ENCODE measurements around the gene CARD8.
A peak's percentile ranks its signal among the peaks of the same experiment; 100 is the strongest.

The CARD8 gene

DNA sequence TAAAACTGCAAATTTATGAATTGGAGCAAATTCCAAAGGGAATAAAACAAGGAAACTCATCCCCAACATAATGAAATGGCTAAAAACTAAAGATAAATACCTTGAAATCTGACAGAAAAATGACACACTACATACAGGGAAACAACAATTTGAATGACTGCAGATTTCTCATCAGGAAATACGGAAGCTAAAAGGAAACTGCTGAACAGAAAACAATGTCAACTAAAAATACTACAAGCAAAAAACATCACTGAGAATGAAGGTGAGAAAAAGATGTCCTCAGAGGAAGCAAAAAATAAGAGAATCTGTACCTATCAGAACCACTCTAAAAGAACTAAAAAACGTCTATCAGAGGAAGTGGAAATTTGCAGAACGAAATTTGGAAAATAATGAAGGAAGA is 45.7 kb downstream of the CARD8 start:
- DNase-seq (no peak), ATAC-seq (no peak)

DNA sequence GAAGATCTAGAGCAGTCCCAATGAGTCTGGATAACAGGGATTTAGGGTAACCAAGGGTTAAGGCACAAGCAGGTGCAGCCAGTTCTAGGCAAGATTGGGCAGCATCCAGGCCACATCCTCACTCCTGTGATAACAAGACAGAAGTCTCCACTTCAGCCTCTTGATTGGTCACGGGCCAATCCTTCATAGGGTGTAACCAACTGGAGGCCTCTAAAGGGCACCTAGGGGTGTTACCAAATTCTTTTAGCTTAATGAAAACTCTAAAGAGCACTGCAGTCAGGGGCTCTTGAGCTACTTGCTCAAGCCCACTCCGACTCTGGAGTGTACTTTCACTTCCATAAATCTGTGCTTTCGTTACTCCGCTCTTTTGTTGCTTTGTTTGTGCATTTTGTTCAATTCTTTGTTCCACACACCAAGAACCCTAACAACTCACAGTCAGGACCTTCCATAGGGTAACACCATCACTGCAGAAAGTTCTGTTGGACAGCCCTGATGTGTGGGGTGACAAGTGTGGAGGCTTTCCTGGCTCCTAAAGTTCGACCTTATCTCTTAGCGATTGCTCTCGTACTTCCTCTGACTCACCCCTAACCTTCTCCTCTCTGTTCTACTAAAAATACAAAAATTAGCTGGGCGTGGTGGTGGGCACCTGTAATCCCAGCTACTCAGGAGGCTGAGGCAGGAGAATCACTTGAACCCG is 49.2 kb downstream of the CARD8 start:
- ATAC-seq (no peak), DNase-seq (no peak)

DNA sequence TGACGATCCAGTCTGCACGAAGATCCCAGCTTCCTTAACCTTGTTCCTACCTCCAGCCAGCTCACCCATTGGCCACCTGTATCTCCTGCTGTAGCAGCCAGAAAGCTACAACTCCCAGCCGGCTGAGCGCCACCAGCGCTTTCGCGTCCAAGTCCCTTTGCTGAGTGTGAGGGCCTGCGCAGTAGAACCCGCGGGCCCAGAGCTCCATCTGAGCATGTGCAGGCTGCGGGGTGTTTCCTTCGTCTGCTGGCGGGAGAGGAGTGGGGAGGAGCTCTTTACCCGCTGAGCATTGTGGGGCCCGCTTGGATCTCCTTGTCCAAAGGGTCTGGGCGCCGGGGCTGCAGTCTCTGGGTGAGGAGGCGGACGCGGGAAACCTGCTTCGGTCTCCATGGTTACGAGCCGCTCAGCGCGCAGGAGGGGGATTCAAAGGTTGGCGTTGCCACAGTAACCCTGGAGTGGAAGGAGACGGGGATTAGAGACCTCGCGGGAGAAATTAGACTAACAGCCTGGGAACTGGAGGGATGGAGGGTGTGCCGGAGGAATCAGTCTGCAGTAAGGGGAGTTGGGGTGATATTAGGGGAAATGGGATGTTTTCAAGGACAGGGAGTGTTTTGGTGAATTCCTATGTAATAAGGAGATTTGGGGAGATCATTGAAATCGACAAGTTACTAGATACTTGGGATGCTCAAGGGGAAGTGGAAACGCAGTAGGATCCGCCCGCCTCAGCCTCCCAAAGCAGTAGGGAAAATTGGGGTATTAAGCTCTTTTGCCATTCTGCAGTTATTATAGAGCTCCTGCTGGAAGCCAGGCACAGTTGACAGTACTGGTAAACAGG is 51.7 kb downstream of the CARD8 start:
- ATAC-seq (peak; percentile 99), DNase-seq (peak; percentile 93)

DNA sequence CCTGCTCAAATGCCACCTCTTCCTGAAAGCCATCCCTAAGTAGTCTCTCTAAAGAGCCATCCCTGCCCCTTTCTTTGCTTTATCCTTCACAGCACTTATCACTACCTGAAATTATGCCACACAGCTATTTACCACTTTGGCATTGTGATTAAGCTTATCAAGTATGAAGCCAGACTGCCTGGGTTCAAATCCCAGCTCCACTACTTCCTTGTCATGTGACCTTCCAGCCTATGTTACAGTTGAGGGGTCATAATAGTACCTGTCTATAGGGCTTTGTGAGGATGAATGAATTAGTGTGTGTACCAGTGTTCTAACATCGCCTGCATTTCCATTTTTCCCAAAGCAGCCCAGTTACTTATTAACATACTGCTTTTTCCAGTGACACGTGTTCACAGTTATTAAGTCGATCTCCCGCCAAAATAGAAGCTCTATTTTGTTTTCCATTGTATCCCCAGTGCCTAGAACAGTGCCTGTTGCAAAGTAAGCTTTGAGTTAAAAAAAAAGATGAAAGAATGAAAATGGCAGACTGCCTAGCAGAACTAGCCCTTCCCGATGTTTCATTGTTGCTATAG is 52.4 kb downstream of the CARD8 start:
- DNase-seq (peak; percentile 26), ATAC-seq (no peak)

DNA sequence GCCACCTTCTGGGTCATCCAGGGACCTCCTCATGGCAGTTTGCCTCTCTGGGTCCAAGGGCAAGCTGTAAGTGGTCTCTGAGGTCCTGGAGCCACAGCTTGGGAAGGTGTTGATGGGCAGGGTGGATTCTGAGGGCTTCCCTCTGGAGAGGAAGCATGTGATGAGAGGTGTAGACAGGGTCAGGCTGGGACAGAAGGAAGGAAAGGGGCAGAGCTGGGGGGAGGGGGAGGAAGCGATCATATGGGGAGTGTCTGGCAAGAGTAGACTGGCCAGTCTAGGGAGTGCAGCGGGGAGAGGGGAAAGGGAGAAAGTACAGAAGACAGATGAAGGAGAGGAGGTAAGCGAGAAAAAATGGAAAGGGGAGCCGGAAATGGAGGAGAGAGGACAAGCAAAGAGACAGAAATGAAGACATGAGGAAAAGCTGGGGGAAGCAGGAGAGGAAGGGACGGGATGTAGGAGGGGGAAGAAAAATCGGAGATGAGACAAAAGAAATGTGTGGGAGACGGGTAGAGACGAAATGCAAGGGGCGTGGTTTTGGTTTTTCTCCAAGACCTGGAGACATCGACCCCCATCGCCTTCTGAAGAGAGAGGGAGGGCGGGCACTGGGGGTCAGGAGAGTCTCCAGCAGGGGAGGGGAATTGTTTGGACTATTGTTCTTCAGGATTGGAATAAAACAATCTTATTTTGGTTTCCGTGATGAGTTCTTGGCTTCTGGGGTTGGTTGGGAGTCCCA is 58.6 kb downstream of the CARD8 start:
- DNase-seq: no peak

DNA sequence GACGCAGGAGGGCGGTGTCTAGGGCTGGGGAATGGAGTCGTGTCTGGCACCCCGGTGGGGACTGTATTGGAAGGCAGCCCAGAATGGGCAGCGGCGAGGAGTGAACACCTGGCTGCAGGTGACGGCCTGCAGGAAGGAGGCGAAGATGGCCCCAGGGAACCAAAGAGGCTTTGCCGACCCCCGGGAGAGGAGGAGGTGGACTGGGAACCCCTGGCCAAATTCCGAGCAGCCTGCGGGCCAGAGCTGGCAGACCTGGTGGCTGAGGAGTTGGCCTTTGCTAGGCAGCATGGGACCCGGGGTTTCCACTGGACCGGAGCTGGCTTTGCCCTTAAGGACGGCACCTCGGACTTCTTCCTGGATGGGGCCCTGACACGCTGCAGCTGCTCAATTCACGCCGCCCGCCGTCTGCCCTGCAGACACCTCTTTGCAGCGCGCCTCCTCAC is 59.4 kb downstream of the CARD8 start:
- ATAC-seq (no peak), DNase-seq (no peak)

More for the DNA sequence above, 58.6 kb downstream of the CARD8 start:
- ATAC-seq: no peak

DNA sequence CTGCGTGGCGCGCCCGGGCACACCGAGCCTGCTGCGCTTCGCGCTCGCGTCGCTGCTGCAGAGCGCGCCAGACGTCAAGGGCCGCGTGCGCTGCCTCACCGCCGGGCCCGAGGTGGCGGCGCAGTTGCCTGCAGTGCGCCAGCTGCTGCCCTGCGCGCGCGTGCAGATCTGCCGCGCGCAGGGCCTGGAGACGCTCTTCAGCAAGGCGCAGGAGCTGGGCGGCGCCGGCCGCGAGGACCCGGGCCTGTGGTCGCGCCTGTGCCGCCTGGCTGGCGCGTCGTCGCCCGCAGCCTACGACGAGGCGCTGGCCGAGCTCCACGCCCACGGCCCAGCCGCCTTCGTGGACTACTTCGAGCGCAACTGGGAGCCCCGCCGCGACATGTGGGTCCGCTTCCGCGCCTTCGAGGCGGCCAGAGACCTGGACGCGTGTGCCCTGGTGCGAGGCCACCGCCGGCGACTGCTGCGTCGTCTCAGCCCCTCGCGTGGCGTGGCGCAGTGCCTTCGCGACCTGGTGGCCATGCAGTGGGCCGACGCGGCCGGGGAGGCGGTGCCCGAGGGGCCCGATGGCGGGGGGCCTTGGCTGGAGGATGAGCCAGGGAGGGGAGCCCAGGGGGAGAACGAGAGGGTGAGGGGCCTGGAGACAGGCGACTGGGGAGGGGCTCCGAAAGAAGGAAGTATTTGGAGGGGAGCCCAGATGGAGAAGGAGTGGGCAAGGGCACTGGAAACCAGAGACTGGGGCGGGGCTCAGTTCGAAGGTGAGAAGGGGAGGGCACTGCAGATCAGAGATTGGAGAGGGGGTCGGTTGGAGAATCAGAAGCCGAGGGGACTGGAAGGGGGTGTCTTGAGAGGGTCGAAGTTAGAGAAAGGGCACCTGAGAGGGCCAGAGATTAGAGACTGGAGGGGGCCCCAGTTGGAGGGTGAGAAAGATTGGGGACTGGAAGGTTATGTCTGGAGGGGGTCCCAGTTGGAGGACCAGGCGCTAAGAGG is 60.6 kb downstream of the CARD8 start:
- DNase-seq (no peak), ATAC-seq (no peak)

DNA sequence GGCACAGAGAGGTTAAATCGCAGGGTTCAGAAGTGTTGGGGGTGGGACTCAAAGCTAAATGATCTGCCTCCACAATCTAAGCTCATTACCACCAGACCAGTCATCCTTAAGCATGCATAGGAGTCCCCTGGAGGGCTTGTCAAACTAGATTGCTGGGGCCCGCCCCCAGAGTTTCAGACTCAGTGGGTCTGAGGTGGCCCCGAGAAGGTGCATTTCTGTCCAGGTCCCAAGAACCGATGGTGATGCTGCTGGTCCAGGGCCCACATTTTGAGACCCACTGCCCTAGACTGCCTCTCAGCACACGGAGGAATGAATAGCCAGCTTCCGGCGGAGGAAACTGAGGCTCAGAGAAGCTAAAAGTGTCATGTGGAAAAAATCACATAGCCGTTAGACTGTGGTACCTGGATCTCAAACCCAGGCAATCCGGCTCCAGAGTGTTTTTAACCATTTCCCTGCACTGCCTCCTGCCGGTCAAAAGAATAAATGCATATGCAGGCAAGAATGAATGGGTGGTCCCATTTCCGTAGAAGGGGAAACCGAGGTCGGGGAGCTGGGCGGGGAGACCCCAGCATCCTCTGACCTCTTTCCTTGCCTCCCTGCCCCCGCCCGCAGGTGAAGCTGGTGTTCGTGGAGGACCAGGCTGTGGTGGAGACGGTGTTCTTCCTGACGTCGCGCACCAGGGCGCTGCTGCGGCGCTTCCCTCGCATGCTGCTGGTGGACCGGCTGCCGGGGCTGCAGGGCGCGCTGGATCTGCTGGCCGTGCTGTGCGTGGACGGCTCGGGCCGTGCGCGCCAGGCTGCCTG is 61.5 kb downstream of the CARD8 start:
- DNase-seq: peak; percentile 51
- no peak for ATAC-seq

DNA sequence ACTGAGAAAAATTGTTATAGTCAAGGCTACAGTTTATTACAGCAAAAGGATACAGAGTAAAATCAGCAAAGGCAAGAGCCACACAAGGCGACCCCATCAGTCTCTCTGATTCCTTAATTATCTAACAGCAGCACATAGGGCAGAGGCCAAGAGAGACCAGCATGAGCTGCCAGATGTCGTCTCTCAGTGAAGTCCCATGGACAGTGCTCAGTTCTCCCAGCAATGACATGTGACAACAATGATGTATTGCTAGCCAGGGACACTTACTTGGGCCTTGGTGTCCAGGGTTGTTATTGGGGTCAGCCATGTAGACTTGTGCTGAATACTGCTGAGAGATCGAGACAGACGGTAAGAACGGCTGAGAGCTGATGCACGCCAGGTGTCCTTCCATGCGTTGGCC is 63.0 kb downstream of the CARD8 start:
- ATAC-seq: no peak
- DNase-seq: no peak

DNA sequence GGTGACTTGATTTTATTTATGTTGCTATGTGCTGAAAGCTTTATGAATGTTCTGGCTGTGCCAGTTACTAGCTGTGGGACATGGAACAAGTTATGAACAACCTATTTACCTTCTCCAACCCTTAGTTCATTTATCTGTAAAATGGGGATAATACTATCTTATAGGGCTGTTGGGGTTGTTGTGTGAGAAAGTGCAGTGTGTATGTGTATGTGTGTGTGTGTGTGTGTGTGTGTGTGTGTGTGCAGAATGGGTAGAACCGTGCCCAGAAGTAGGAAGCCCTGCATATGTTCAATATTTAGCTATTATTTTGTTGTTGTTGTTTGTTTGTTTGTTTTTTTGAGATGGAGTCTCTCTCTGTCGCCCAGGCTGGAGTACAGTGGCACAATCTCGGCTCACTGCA is 64.8 kb downstream of the CARD8 start:
- no peak for ATAC-seq
- no peak for DNase-seq

DNA sequence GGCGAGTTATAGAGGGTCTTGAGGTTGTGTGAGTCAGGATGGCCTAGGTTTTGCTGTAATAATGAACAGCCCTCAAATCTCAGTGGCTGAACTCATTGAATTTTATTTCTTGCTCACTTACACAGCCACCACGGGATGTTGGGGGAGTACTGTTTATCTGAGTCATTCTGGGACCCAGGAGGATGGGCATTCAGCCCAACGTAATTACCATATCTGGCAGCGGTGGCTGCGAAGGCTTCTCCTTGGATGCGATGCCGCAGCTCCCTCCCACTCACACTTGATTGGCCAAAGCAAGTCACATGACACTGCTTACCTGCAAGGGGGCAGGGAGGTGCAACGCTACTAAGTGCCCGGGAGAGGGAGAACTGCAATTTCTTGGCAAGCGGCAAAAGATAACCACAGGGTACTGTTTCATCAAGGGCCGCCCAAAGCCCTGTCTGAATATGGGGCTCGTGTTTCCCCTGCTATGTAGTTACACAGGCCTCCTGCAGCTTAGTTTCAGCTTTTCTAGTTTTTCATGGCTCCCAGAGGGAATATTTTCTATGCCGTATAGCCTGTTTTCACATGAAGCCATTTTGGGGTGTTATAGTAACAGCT is 65.3 kb downstream of the CARD8 start:
- DNase-seq (peak; percentile 56), ATAC-seq (peak; percentile 73)

DNA sequence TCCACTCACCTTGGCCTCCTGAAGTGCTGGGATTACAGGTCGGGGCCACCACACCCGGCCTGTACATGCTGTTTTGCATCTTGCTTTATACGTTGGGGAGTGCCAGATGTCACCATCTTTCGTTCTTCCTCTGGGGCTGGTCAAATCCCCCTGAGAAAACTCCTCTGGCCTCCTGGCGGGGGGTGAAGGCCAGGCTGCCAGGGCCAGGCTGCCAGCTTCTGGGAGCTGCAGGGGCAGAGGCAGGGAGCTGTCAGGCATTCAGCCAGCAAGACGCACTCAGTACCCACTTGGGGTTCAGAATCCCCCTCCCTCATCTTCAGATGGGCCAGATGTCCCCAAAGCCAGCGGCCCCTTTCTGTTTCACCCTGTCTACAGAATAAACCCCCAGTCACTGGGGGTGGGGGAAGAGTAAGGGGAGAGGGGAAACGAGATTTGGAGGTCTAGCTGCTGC is 69.1 kb downstream of the CARD8 start:
- ATAC-seq: no peak

DNA sequence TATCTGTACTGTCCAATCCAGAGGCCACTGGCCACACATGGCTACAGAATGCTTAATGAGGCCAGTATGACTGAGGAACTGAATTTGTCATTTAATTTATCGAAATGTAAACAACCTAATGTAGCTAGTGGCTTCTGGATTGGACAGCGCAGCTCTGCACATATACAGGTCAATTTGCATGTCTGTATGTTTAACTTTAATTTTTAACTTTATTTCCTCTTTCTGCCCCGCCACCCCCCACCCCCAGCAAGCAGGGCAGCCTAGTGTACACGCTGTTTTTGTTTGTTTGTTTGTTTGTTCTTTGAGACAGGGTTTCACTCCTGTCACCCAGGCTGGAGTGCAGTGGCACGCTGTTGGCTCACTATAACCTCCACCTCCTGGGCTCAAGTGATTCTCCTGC is 69.7 kb downstream of the CARD8 start:
- no peak for ATAC-seq
- no peak for DNase-seq

More for the DNA sequence above, 69.1 kb downstream of the CARD8 start:
- DNase-seq: no peak

DNA sequence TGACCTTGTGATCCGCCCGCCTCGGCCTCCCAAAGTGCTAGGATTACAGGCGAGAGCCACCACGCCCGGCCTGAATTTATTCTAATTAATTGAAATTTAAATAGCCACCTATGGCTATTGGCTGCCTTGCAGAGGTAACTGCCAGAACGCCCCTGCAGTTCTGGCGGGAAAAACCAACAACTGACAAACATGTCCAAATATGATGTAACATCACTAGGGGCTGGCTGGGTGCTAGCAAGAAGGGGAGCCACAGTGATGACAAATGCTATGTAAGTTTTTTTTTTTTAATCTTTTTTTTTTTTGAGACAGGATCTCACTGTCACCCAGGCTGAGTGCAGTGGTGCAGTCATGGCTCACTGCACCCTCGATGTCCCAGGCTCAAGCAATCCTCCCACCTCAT is 72.4 kb downstream of the CARD8 start:
- ATAC-seq (no peak), DNase-seq (no peak)

DNA sequence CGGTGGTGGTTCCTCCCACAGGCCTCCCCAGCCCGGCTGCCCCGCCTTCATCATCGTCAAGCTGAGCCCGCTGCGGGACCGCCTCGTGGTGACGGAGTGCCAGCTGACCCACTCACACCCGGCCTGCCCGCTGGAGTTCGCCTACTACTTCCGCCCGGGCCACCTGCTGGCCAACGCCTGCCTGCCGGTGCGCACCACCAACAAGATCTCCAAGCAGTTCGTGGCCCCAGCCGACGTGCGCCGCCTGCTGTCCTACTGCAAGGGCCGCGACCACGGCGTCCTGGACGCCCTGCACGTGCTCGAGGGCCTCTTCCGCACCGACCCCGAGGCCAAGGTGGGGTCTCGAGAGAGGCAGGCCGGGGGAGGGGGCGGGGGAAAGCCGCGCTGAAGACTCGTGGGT is 73.3 kb downstream of the CARD8 start:
- ATAC-seq: no peak
- DNase-seq: no peak

DNA sequence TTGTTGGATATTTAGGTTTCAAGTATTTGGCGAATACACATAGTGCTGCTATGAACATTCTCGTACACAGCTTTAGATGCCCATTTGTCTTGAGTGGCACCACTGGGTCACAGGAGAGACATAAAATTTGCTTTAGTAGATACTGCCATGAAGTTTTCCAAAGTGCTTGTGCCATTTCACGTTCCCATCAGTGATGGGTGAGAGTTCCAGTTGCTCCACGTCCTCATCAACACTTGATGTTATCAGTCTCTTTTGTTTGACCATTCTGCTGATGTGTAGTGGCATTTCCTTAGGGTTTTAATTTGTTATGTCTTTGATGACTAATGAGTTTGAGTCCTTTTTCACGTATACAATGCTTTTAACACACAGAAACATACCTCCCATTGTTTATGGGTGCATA is 74.2 kb downstream of the CARD8 start:
- DNase-seq (no peak), ATAC-seq (no peak)

DNA sequence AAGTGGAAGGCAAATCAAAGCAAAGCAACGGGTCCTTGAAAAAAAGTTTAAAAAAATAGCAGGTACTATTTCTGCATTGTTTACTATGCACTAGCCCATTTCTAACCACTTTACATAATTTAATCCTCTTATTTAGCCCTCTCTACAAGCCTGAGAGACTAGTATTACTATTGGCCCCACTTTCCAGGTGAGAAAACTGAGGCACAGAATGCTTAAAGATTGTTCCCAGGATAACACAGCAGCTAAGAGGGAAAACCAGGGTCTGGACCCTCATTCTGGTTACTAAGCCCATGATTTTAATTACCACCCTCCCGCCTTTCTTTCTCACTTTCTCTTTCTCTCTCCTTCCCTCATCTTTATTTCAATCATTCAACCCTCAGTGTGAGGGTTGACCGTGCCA is 79.5 kb downstream of the CARD8 start:
- DNase-seq (no peak), ATAC-seq (no peak)

DNA sequence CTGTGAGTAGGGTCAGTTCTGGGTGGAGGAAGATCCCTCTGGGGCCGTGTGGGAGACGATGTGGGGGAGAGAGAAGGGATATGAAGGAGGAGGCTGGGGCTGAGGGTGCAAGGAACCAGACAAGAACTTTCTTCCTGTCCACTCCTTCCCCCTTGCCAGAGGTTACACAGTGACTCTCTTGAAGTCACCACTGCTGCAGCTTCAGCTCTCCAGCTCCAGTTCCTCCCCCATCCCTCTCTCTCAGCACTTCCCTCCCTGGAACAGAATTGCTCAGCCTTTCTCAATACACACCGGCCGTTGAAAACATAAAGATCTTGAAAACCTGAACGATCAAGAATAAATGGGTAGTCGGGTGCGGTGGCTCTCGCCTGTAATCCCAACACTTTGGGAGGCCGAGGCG is 80.1 kb downstream of the CARD8 start:
- no peak for DNase-seq
- no peak for ATAC-seq

DNA sequence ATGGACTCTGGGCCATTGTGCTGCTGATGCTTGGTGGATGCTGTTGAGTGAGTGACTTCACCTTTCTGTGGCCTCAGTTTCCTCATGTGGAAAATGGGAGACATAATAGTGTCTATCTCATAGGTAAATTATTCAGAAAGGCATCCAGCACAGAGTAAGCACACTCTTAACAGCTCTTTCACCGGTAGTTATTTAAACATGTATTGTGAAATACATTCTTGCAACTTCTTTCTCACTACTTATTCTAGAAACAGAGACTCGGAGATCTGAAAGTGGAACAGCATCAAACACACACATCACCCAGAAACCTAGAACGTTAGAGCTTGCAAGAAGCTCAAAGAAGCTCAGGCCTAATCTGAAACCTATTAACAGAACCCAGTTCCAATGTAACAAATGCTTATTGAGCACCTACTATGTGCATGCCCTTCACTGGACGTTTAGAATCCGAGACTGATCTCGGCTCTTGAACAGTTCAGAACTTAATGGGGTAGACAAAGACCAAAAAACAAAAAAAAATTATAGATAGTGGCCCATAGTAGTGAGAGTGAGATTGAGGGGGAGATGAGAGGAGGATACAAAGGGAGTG is 81.2 kb downstream of the CARD8 start:
- no peak for DNase-seq

DNA sequence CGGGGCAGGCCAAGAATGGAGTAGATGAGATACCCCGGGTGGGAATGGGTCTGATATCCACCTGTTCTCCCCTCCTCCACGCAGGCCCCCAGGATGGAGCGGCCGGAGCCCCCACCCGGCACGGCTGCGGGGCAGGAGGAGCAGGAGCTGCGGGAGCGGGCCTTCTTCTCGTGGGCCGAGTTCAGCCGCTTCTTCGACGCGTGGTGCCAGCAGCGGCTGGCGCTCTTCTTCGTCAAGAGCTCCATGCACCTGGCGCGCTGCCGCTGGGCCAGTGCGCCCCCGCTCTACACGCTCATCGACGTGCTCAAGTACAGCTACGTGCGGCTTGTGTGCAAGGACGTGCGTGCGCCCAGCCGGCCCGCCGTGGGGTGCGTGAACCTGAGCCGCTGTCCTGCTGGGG is 84.0 kb downstream of the CARD8 start:
- ATAC-seq (no peak), DNase-seq (no peak)

More for the DNA sequence above, 81.2 kb downstream of the CARD8 start:
- ATAC-seq: no peak
